ENCODE data around the gene WAC. TPM values are rescaled to one million over a fixed set of nuclear protein-coding genes. Genes with fewer than 3 reads are reported as not detected.
A peak's percentile ranks its signal among the peaks of the same experiment; 100 is the strongest.

Gene WAC
- total RNA-seq, 1 experiment from 2014 or later: 125 TPM

DNA sequence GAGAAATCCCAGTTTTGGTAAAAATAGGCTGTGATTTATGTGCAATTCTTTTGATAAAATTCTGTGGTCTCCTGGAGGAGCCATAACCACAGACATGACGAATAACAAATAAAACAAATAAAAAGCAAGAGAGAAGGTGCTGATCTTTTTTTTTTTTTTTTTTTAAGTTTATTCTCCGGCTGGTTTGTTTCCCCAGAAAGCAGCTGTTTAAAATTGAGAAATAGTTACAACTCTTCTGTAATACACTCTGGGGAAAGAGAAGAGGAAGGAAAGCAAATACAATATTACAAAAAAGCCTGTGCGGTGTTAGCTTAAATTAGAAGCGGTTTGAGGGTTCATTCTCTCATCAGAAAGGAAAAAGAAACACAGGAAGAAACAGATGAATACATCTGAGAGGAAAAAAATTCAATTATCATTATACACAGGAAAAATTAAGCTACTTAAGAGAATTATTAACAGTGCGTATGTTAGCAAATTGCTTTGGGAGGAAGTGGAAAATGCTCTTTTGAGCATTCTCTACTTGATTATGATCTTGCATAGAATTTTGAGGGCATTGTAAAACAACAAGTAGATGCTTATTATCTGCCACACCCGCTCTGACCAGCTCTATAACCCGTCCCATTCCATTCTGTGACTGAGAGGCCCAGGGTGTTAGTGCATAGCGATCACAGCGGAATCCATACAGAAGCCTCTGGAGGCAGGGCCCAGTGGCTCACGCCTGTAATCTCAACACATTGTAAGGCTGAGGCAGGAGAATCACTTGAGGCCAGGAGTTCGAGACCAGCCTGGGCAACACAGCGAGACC lies 40.6 kb upstream of the WAC start:
- intact Hi-C loops (cut with micrococcal nuclease; ENCODE audit: unreplicated experiment): no loop called here
- H3K27ac ChIP-seq (ENCODE audit: low read depth, low read length, poor library complexity, severe bottlenecking): no peak overlapping the region
- H3K36me3 ChIP-seq (ENCODE audit: insufficient read depth, low read length, poor library complexity, severe bottlenecking): no peaks in the 10 kb centered on the region
- ChIA-PET POLR2A (ENCODE audit: low non-redundant PET) (no interaction called here), CTCF (interaction anchor here (0.5 kb wide), 1 partner anchor 86 kb away, joined by 10 read pairs; no protein-coding TSS in a partner anchor)
- no peak overlapping the region for H3K4me3 ChIP-seq (ENCODE audit: low read depth, low read length, poor library complexity, severe bottlenecking)
- TF ChIP-seq, protein P1, sequence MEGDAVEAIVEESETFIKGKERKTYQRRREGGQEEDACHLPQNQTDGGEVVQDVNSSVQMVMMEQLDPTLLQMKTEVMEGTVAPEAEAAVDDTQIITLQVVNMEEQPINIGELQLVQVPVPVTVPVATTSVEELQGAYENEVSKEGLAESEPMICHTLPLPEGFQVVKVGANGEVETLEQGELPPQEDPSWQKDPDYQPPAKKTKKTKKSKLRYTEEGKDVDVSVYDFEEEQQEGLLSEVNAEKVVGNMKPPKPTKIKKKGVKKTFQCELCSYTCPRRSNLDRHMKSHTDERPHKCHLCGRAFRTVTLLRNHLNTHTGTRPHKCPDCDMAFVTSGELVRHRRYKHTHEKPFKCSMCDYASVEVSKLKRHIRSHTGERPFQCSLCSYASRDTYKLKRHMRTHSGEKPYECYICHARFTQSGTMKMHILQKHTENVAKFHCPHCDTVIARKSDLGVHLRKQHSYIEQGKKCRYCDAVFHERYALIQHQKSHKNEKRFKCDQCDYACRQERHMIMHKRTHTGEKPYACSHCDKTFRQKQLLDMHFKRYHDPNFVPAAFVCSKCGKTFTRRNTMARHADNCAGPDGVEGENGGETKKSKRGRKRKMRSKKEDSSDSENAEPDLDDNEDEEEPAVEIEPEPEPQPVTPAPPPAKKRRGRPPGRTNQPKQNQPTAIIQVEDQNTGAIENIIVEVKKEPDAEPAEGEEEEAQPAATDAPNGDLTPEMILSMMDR (conservative IDR thresholded peaks at IDR 0.05; ENCODE audit: low read depth, low read length): no peak
- TF ChIP-seq EZH2 (IDR thresholded peaks at IDR 0.05; ENCODE audit: borderline replicate concordance, low read depth, low read length, poor library complexity, severe bottlenecking): no peak
- no peaks in the 10 kb centered on the region for H3K27me3 ChIP-seq (replicated peaks; ENCODE audit: insufficient read depth, low read depth, low read length, poor library complexity)
- no TSS peak for BruUV-seq (replicated peaks)
- H3K9me3 ChIP-seq (ENCODE audit: low read depth, low read length, poor library complexity, severe bottlenecking): no peaks in the 10 kb centered on the region
- H3K4me1 ChIP-seq (ENCODE audit: insufficient read depth, low read length, poor library complexity, severe bottlenecking): peaks cover 4% of the 10 kb centered on the region
- DNase-seq (ENCODE audit: low spot score): peak; percentile 76

GRCh38 chr10:28494420-28494819 lies 38.5 kb upstream of the WAC start:
- intact Hi-C loops (cut with micrococcal nuclease; ENCODE audit: unreplicated experiment): no loop called here
- ChIA-PET CTCF (no interaction called here), POLR2A (ENCODE audit: low non-redundant PET) (no interaction called here)
- Histone ChIP-seq H3K9me3 (ENCODE audit: low read depth, low read length, poor library complexity, severe bottlenecking) (no peaks in the 10 kb centered on the region), H3K4me3 (ENCODE audit: low read depth, low read length, poor library complexity, severe bottlenecking) (no peak overlapping the region), H3K4me1 (ENCODE audit: insufficient read depth, low read length, poor library complexity, severe bottlenecking) (peaks cover 4% of the 10 kb centered on the region), H3K27ac (ENCODE audit: low read depth, low read length, poor library complexity, severe bottlenecking) (no peak overlapping the region), H3K27me3 (replicated peaks; ENCODE audit: insufficient read depth, low read depth, low read length, poor library complexity) (no peaks in the 10 kb centered on the region), H3K36me3 (ENCODE audit: insufficient read depth, low read length, poor library complexity, severe bottlenecking) (no peaks in the 10 kb centered on the region)
- DNase-seq (ENCODE audit: low spot score): no peak
- TF ChIP-seq EZH2 (IDR thresholded peaks at IDR 0.05; ENCODE audit: borderline replicate concordance, low read depth, low read length, poor library complexity, severe bottlenecking): no peak
- TF ChIP-seq, protein P1 (conservative IDR thresholded peaks at IDR 0.05; ENCODE audit: low read depth, low read length): no peak
- no TSS peak for BruUV-seq (replicated peaks)

GRCh38 chr10:28495084-28495483 lies 37.8 kb upstream of the WAC start:
- ChIA-PET POLR2A (ENCODE audit: low non-redundant PET) (no interaction called here), CTCF (no interaction called here)
- intact Hi-C loops (cut with micrococcal nuclease; ENCODE audit: unreplicated experiment): no loop called here
- DNase-seq (ENCODE audit: low spot score): peak; percentile 11
- Histone ChIP-seq H3K9me3 (ENCODE audit: low read depth, low read length, poor library complexity, severe bottlenecking) (no peaks in the 10 kb centered on the region), H3K36me3 (ENCODE audit: insufficient read depth, low read length, poor library complexity, severe bottlenecking) (no peaks in the 10 kb centered on the region), H3K4me3 (ENCODE audit: low read depth, low read length, poor library complexity, severe bottlenecking) (no peak overlapping the region), H3K27ac (ENCODE audit: low read depth, low read length, poor library complexity, severe bottlenecking) (no peak overlapping the region), H3K27me3 (replicated peaks; ENCODE audit: insufficient read depth, low read depth, low read length, poor library complexity) (no peaks in the 10 kb centered on the region), H3K4me1 (ENCODE audit: insufficient read depth, low read length, poor library complexity, severe bottlenecking) (peaks cover 4% of the 10 kb centered on the region)
- BruUV-seq (replicated peaks): no TSS peak
- TF ChIP-seq EZH2 (IDR thresholded peaks at IDR 0.05; ENCODE audit: borderline replicate concordance, low read depth, low read length, poor library complexity, severe bottlenecking): no peak
- TF ChIP-seq, protein P1 (conservative IDR thresholded peaks at IDR 0.05; ENCODE audit: low read depth, low read length): no peak

All from A673 (cell line).